ENCODE measurements around the gene D2HGDH. TPM values are rescaled to one million over a fixed set of nuclear protein-coding genes. Genes with fewer than 3 reads are reported as not detected.

Gene D2HGDH
- total and polyA plus RNA-seq, 2 of the 13 experiments (the other 11 are each of a cell fraction or from before 2014, with no cell fraction given) = 19.2 to 20.3 TPM

- TF ChIP-seq SRSF9 (IDR thresholded peaks at IDR 0.05; ENCODE audit: borderline replicate concordance, insufficient read depth, low read depth, low read length, poor library complexity, severe bottlenecking) = no peak
- 0 out of 2 replicates have a peak, but pooled peaks have one; percentile 49 for TF ChIP-seq DZIP1 (CRISPR knock-in tag; IDR thresholded peaks at IDR 0.05)
- no peak for TF ChIP-seq SAFB2 (CRISPR knock-in tag; IDR thresholded peaks at IDR 0.05; ENCODE audit: borderline replicate concordance, low read depth)
- TF ChIP-seq PHF21A (CRISPR knock-in tag; IDR thresholded peaks at IDR 0.05) = no peak
- 0 out of 2 replicates have a peak, but pooled peaks have one; percentile 35 for TF ChIP-seq FOXJ3 (CRISPR knock-in tag; IDR thresholded peaks at IDR 0.05; ENCODE audit: borderline replicate concordance)
- no peak for TF ChIP-seq KDM3A (CRISPR knock-in tag; IDR thresholded peaks at IDR 0.05; ENCODE audit: low read depth)
- TF ChIP-seq MED13 (CRISPR knock-in tag; IDR thresholded peaks at IDR 0.05) = peak; percentile 48; the same call in 1 of the 2 replicates
- TF ChIP-seq ZHX1 (CRISPR knock-in tag; IDR thresholded peaks at IDR 0.05; ENCODE audit: low read depth) = no peak
- TF ChIP-seq ZNF629 (CRISPR knock-in tag; conservative IDR thresholded peaks at IDR 0.05) = no peak
- peak; percentile 60; the same call in 1 of the 2 replicates for TF ChIP-seq ZNF121 (CRISPR knock-in tag; IDR thresholded peaks at IDR 0.05)
- TF ChIP-seq ZNF496 (CRISPR knock-in tag; IDR thresholded peaks at IDR 0.05; ENCODE audit: insufficient replicate concordance) = no peak
- peak; percentile 76; the same call in 1 of the 2 replicates for TF ChIP-seq ZNF598 (CRISPR knock-in tag; IDR thresholded peaks at IDR 0.05; ENCODE audit: borderline replicate concordance)
- TF ChIP-seq RXRA (CRISPR knock-in tag; IDR thresholded peaks at IDR 0.05) = peak; percentile 33; the same call in 1 of the 2 replicates
- TF ChIP-seq SOX5 (CRISPR knock-in tag; IDR thresholded peaks at IDR 0.05; ENCODE audit: borderline replicate concordance) = no peak
- TF ChIP-seq ZNF343 (CRISPR knock-in tag; IDR thresholded peaks at IDR 0.05) = no peak
- TF ChIP-seq PCBP1 (IDR thresholded peaks at IDR 0.05; ENCODE audit: borderline replicate concordance, low read depth, low read length) = 0 out of 2 replicates have a peak, but pooled peaks have one; percentile 41
- TF ChIP-seq IKZF4 (CRISPR knock-in tag; IDR thresholded peaks at IDR 0.05; ENCODE audit: borderline replicate concordance, low read depth, not compliant biosample characterization) = peak; percentile 77
- TF ChIP-seq ZNF431 (CRISPR knock-in tag; IDR thresholded peaks at IDR 0.05; ENCODE audit: borderline replicate concordance, low read depth) = no peak
- peak; percentile 68; the same call in 1 of the 2 replicates for TF ChIP-seq ZNF891 (CRISPR knock-in tag; IDR thresholded peaks at IDR 0.05)
- TF ChIP-seq, protein P1, sequence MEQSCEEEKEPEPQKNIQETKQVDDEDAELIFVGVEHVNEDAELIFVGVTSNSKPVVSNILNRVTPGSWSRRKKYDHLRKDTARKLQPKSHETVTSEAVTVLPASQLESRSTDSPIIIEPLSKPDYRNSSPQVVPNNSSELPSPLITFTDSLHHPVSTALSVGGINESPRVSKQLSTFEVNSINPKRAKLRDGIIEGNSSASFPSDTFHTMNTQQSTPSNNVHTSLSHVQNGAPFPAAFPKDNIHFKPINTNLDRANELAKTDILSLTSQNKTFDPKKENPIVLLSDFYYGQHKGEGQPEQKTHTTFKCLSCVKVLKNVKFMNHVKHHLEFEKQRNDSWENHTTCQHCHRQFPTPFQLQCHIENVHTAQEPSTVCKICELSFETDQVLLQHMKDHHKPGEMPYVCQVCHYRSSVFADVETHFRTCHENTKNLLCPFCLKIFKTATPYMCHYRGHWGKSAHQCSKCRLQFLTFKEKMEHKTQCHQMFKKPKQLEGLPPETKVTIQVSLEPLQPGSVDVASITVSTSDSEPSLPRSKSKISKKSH (CRISPR knock-in tag; IDR thresholded peaks at IDR 0.05; ENCODE audit: borderline replicate concordance) = peak; percentile 65
These were observed 831 bp upstream of the D2HGDH start (continued) for GRCh38 chr2:241733391-241734207.

Measured in HepG2 (cell line).